Ishikawa (cell line): ENCODE data around the gene TNIP3.

Experiments used
- CEBPB ChIP-seq: IDR thresholded peaks from 2 replicates; pipeline ENCODE4 v1.6.1; 2012
- CREB1 ChIP-seq: IDR thresholded peaks from 2 replicates; pipeline ENCODE4 v1.6.1; 2012; ENCODE audit warnings: low read depth
- EGR1 ChIP-seq: IDR thresholded peaks from 2 replicates; pipeline ENCODE4 v1.6.1; 2012
- EP300 ChIP-seq: IDR thresholded peaks from 2 replicates; pipeline ENCODE4 v1.6.1; 2012; ENCODE audit warnings: borderline replicate concordance
- FOXM1 ChIP-seq: IDR thresholded peaks from 2 replicates; pipeline ENCODE4 v1.6.1; 2012; ENCODE audit warnings: low read depth, borderline replicate concordance
- NFIC ChIP-seq: IDR thresholded peaks from 2 replicates; pipeline ENCODE4 v1.6.1; 2012
- RAD21 ChIP-seq: IDR thresholded peaks from 2 replicates; pipeline ENCODE4 v1.6.1; 2012; ENCODE audit warnings: low read depth
- TAF1 ChIP-seq: IDR thresholded peaks from 2 replicates; pipeline ENCODE4 v1.6.1; 2012; ENCODE audit warnings: low read depth, mild to moderate bottlenecking
- TCF12 ChIP-seq: IDR thresholded peaks from 2 replicates; pipeline ENCODE4 v1.6.1; 2012; ENCODE audit warnings: low read depth
- TEAD4 ChIP-seq: IDR thresholded peaks from 2 replicates; pipeline ENCODE4 v1.6.1; 2012
- YY1 ChIP-seq: IDR thresholded peaks from 2 replicates; pipeline ENCODE4 v1.6.1; 2012; ENCODE audit warnings: low read depth
- ZBTB7A ChIP-seq: IDR thresholded peaks from 2 replicates; pipeline ENCODE4 v1.6.1; 2012; ENCODE audit warnings: low read depth
- TF ChIP-seq, protein P1 (sequence below): IDR thresholded peaks from 2 replicates; pipeline ENCODE4 v1.6.1; 2012; ENCODE audit warnings: low read depth, mild to moderate bottlenecking
- TF ChIP-seq, protein P2 (sequence below): IDR thresholded peaks from 2 replicates; pipeline ENCODE4 v1.6.1; 2012
- TF ChIP-seq, protein P3 (sequence below): IDR thresholded peaks from 2 replicates; pipeline ENCODE4 v1.6.1; 2012

The TNIP3 gene

DNA sequence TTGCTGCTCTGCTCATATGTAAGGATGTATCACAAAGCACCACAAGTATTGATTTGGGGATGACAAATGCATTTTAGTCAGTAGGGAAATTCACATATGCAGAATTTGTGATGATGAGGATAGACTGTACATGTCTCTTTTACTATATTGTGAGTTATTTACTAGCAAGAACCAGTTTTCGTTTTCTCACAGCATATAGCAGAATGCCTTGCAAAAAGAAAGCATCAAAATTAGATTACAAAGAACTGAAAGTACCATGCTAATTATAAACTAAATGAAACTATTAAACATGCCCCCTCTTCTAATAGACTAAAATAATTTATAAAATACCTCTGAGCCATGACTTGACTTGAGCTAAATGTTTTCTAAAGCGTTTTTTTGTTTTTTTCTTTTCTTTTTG is 20.1 kb downstream of the TNIP3 start:
- TF ChIP-seq EGR1: no peak
- TF ChIP-seq, protein P1, sequence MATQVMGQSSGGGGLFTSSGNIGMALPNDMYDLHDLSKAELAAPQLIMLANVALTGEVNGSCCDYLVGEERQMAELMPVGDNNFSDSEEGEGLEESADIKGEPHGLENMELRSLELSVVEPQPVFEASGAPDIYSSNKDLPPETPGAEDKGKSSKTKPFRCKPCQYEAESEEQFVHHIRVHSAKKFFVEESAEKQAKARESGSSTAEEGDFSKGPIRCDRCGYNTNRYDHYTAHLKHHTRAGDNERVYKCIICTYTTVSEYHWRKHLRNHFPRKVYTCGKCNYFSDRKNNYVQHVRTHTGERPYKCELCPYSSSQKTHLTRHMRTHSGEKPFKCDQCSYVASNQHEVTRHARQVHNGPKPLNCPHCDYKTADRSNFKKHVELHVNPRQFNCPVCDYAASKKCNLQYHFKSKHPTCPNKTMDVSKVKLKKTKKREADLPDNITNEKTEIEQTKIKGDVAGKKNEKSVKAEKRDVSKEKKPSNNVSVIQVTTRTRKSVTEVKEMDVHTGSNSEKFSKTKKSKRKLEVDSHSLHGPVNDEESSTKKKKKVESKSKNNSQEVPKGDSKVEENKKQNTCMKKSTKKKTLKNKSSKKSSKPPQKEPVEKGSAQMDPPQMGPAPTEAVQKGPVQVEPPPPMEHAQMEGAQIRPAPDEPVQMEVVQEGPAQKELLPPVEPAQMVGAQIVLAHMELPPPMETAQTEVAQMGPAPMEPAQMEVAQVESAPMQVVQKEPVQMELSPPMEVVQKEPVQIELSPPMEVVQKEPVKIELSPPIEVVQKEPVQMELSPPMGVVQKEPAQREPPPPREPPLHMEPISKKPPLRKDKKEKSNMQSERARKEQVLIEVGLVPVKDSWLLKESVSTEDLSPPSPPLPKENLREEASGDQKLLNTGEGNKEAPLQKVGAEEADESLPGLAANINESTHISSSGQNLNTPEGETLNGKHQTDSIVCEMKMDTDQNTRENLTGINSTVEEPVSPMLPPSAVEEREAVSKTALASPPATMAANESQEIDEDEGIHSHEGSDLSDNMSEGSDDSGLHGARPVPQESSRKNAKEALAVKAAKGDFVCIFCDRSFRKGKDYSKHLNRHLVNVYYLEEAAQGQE: no peak
- no peak for TF ChIP-seq YY1
- TF ChIP-seq, protein P2, sequence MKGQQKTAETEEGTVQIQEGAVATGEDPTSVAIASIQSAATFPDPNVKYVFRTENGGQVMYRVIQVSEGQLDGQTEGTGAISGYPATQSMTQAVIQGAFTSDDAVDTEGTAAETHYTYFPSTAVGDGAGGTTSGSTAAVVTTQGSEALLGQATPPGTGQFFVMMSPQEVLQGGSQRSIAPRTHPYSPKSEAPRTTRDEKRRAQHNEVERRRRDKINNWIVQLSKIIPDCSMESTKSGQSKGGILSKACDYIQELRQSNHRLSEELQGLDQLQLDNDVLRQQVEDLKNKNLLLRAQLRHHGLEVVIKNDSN: no peak
- no peak for TF ChIP-seq NFIC
- TF ChIP-seq ZBTB7A: no peak
- TF ChIP-seq TCF12: no peak
- TF ChIP-seq, protein P3, sequence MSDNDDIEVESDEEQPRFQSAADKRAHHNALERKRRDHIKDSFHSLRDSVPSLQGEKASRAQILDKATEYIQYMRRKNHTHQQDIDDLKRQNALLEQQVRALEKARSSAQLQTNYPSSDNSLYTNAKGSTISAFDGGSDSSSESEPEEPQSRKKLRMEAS: no peak
- no peak for TF ChIP-seq TEAD4
- TF ChIP-seq TAF1: no peak
- TF ChIP-seq CREB1: no peak
- TF ChIP-seq FOXM1: no peak
- no peak for TF ChIP-seq CEBPB
- no peak for TF ChIP-seq RAD21
- no peak for TF ChIP-seq EP300

DNA sequence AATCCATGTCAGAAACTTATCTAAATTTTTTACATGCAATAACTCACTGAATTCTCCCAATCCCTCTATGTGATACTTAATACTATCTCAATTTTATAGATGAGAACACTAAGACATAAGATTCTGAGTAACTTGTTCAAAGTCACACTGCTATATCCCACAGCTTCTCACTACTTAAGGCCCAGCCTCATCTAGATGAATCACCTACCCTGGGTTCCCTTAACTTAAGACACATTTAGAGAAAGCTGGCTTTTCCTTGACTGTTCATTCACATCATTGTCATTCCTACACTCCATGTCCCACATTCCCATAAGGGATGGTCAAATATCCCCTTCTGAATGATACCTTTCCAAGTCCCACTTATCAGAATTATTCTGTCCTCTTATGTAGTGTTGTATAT is 21.0 kb downstream of the TNIP3 start:
- TF ChIP-seq TEAD4 (no peak), ZBTB7A (no peak), RAD21 (no peak)

DNA sequence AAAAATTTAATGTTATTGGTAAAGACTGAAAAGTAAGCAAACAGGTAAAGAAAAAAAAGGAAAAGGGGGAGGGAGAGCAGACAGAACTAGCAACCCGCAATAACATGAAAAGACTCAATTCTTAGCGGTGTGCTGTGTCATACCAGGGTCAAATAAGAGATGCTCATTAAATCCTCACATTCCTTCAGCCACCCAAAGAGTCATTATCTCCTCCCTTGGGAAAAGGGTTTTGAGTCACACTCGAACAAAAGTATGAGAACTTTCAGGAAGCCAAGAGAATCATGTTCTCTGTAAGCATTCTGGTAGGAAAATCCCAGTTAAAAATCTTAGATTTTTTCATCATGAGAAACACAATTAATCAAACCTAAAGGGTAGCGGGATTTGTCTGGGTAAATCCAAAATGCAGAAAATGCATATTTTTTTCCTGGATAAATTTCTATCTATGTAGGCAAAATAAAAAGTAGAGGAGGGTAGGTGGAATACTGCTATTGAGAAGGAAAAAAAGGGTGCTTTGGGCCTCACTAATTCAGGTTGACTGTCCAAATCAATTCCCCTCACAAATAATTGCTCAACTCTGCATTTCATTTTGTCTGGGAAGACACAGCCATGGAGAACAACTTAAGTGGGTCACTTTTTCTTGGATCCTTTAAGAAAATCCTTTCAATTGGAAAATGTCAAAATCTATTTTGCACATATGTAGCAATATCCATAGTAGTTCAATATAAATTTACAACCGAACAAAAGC is 23.2 kb downstream of the TNIP3 start:
- TF ChIP-seq YY1 (no peak), EP300 (no peak), NFIC (no peak), FOXM1 (no peak), CEBPB (no peak), ZBTB7A (no peak), EGR1 (no peak), TCF12 (no peak), TEAD4 (no peak), CREB1 (no peak), TAF1 (no peak)
- TF ChIP-seq, protein P2: no peak
- TF ChIP-seq, protein P3: no peak
- TF ChIP-seq, protein P1: no peak

DNA sequence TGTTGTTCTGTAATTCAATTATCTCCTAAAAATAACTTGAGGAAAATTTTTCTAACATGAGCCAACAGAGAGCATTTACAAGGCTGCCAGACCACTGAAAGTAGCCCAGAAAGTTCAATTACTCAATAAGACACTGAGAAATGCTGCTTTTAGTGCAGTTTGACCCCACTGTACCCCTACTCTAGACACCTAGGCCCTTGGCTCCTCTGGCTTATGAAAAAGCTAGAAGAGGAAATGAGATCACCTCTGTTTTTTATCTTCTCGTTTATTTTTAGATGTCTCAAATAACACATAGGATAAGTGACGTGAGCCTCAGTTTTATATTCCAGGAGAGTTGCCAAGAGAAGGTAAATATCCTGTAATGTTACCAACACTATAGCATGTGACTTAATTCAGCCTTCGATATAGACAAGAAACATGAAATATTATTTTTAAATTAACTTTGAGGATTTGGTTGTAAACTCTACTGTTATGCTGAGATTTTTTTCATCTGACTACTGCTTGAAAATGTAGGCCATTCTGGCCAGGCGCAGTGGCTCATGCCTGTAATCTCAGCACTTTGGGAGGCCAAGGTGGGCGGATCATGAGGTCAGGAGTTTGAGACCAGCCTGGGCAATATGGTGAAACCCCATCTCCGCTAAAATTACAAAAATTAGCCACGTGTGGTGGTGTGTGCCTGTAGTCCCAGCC is 24.4 kb downstream of the TNIP3 start:
- TF ChIP-seq EGR1 (no peak), TCF12 (no peak), FOXM1 (no peak), YY1 (no peak), TEAD4 (no peak), CREB1 (no peak), RAD21 (no peak), CEBPB (no peak), ZBTB7A (no peak), TAF1 (no peak), NFIC (no peak), EP300 (no peak)
- TF ChIP-seq, protein P2: no peak
- TF ChIP-seq, protein P1: no peak
- TF ChIP-seq, protein P3: no peak
